GM18858 (cell line): Measurements from ENCODE around the gene NDUFA8.

ENCODE experiments used
- ATAC-seq: cut with Tn5 transposase; IDR thresholded peaks from one replicate; pipeline ENCODE4 v1.9.1; 2021; ENCODE audit not compliant: unreplicated experiment

Gene NDUFA8

GRCh38 chr9:122159026-122159924 lies at the start of gene NDUFA8, which contains the start of gene MORN5:
Gene NDUFA8 (minus strand): TSS chr9:122159779. CDS start chr9:122159677, 102 bp downstream.
Gene MORN5 (plus strand): TSS chr9:122159908. CDS start chr9:122159973, 65 bp downstream.
- peak; percentile 79 for ATAC-seq

- no peak for ATAC-seq
Observed at GRCh38 chr9:122207096-122207495, 47.5 kb upstream of the NDUFA8 start.

DNA sequence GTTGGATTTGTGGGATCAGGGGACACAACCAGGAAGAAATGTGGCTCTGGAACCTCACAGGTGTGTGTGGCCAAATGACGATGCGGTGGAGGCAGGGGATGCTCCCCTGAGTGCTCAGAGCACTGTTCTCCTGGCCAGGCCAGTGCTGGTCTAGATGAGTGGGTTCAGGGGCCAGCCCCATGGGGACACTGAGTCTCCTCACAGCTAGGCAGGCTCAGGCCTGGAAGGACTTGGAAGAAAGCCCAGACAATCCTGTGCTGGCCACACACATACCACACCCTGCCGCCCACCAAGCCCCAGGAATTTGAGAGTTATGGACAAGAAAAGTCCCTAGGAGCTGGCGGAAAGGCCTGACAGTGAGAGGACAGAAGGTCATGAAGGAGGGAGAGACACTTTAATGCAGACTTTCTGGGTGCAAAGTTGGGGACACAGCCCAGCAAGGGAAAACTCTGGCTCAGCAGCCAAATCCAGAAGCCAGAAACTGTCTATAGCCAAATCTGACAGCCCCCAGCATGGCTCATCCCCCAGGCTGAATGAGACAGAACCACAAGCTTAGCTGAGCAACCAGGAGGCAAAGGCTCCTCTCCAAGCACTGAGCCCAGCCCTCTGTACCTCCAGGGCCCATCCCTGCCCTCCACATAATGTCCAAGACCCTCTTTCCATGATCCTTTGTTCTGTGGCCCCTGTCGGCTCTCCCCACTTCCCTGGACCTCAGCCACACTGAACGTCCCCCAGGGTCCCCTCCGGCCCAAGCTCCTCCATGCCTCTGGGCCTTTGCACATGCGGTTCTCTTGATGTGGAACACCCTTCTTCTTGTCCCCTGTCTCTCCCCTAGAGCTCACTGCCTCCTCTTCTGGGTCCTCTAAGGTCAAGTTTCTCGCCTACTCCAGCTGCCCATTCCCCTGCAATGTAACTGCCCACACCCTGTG lies 46.8 kb upstream of the NDUFA8 start:
- no peak for ATAC-seq

DNA sequence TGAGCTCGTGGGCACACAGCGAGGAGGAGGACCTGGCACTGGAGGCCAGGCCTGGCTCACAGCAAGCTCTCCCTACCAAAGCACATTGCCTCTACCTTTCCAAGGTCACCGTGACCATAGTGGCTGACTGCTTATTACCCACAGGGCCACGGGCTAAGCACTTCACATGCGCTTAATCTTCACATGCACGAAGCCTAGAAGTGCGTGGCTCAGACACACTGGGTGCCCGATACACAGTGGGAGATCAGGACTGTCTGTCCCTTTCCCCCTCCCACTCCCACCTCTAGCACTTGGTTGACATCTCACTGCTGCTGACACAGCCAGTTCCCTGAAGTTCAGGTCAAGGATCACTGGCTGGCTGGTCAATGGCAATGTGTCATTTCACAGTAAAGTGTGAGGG lies 45.6 kb upstream of the NDUFA8 start:
- ATAC-seq, result no peak

DNA sequence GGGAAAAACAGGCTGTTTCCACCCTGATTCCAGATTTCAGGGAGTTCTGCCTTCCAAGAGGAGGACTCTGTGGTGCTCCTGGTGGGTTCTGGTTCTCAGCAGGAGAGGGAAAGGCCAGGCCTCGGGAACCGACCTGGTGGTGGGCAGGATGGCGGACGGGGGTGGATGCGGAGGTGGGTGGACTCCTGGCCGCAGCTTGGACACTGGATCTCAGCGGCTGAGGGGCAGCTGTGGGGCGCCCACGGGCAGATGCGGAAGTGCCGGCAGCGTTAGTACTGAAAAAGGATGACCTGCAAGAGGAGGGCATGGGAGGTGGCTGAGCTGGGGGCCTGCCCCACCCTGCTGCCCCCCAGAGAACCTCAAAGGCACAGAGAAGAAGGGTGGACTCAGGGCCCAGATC lies 44.9 kb upstream of the NDUFA8 start:
- no peak for ATAC-seq

DNA sequence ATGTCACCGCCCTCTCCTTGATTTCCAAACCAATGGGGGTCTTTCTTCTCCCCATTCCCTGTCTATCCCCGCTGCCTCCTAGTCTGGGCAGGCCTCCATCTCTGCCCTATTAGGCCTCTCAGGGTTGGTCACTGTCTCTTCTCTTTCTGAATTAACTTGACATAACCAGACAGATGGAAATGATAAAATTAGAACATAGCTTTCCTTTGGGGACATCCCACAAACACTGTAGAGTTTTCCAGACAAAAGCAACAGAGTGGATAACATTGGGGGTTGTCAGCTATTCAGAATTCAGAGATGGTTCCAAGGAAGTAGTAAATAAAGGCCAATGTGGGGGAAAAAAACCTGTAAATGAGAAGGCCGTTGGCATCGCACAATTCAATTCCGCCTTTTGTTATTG lies 44.5 kb upstream of the NDUFA8 start:
- no peak for ATAC-seq

- no peak for ATAC-seq
Observed at GRCh38 chr9:122202111-122202510, 42.5 kb upstream of the NDUFA8 start.

GRCh38 chr9:122201641-122202040 lies 42.1 kb upstream of the NDUFA8 start:
- ATAC-seq, result no peak

DNA sequence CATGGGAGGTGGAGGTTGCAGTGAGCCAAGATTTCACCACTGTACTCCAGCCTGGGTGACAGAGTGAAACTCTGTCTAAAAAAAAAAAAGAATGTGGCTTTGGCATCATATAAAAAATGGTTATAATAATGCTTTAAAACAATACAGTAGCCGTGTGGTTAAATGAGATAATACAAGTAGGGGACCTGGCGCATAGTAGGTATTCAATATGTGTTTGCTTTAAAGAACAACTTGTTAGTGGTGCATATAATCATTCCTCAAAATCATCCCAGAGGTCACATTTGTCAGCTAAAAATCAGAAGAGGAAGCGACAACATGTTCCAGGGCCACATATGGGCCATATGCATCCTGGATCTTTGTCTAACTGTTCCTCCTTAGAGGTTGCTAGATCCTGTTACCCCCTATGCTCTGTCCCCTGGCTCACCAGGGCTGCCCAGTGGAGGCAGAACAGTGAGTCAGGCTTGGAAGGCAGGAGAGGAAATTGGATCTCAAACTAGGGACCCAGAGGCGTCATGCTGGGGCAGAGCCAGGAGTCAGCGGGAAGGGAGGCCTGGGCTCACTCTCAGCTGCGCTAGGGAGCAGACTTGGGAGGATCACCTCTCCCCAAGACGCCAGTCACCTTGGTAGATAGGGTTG lies 41.5 kb upstream of the NDUFA8 start:
- ATAC-seq, result no peak

DNA sequence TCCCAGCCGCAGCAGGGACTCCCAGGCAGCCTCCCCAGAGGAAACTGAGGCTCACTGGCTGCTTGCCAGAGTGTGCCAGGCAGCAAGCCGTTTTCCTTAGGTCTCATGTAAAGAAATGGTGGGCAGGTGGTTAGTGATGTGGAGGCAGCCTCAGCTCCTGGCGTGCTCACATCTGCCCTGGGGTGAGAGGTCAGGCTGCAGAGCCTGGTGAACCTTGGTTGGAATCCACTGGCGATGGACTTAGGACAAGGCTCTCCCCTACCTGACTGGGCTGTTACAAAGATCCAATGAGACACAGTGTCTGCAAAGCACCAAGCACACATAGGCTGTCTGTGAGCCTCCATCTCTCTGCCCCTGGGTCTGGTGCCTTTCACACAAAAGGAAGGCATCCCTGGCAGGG lies 38.3 kb upstream of the NDUFA8 start:
- ATAC-seq, result no peak

- no peak for ATAC-seq
Observed at GRCh38 chr9:122197426-122197825, 37.8 kb upstream of the NDUFA8 start.

GRCh38 chr9:122195875-122196274 lies 36.3 kb upstream of the NDUFA8 start:
- ATAC-seq, result no peak

DNA sequence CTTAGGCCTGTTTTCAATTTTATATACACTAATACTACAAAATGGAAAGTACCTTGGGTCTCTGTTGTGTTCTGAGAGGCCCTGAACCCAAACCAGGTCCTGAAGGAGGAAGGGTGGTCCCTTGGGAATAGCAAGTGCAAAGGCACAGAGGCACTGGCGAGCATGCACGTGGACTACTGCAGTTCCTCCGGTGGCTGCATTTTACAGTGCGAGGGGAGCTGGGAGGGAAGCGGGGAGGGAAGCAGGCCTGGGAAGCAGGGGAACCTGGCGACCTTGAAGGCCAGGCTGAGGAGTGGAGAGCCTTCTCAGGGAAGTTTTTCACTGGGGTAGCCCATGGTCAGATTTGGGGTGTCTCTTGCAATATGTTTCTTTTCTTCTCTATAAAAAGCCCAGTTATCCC lies 34.1 kb upstream of the NDUFA8 start:
- ATAC-seq, result no peak

- ATAC-seq, result no peak
Observed at GRCh38 chr9:122192914-122193525, 33.4 kb upstream of the NDUFA8 start.

- ATAC-seq, result no peak
Observed at GRCh38 chr9:122192261-122192875, 32.8 kb upstream of the NDUFA8 start.

GRCh38 chr9:122191584-122191983 lies 32.0 kb upstream of the NDUFA8 start:
- ATAC-seq, result no peak

DNA sequence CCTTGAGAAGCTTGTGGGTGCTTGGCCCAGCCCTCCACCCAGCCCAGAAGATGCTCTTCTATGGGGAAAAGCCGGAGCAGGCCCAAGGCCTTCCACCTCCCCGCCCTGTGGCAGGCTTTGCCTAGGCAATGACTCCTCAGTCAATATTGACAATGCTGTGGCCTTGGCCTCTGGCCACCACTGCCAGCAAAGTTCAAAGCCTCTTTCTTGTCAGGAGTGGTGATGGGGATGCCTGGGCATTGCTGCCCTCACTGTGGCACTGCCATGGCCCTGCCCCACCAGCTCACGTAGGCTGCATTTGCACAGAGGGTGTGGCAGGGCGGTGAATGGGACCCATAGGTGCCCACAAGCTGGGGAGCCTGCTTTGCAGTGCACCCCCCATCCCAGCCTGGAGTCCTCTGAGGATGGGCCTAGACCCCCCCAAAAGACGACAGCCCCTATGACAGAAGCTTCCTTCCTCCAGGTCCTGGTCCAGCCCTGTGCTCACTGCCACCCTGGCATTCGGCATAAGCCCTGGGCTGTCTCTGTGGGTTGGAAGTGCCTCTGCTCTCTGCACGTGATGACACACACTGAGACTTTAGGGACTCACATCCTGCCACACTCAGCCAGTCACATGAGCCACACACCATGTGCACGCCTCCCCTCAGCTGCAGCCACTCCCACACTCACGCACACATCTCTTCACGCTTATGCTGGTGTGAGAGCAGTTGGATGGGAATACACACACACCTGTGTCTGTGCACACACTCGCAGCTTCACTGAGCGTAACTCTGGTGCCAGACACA lies 31.2 kb upstream of the NDUFA8 start:
- no peak for ATAC-seq

- ATAC-seq, result no peak
Observed at GRCh38 chr9:122188369-122188768, 28.8 kb upstream of the NDUFA8 start.

DNA sequence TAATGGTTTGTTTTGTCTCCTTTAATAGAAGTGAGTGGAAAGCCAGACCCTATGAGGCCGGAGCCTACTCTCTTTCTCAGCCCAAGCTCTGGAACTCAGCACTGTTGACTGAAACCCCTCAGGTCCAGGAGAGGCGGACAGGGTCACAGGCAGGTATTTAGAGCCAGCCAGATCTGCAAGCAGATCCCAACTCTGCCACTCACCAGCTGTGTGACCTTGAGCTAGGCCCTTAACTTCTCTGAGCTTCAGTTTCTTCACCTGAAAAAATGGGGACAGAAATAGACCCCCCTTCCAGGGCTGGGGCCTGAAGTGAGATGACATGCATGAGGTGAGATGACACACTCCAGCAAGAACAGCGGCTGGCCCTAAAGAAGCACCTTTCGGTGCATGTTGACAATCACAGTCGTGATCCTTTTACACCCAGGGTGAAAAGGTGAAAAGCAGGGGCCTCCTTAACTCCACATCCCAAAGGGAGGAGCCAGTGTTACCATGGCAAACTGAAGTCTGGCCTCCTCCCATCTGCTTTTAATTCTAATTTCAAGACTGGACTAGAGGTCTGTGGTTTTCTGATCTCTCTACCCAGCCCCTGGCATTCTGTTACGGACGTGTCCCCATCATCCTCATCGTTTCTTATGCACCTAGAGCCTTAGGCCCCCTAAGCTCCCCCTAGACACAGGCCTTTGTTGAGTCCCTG lies 27.3 kb upstream of the NDUFA8 start:
- ATAC-seq, result no peak
